ENCODE measurements around the gene RNU1-2.
A peak's percentile ranks its signal among the peaks of the same experiment; 100 is the strongest.
"Not testable (repeated sequence)": the region's sequence is repeated elsewhere in the genome, so short reads cannot be mapped to it uniquely, and the experiment has no call there.

The RNU1-2 gene

DNA sequence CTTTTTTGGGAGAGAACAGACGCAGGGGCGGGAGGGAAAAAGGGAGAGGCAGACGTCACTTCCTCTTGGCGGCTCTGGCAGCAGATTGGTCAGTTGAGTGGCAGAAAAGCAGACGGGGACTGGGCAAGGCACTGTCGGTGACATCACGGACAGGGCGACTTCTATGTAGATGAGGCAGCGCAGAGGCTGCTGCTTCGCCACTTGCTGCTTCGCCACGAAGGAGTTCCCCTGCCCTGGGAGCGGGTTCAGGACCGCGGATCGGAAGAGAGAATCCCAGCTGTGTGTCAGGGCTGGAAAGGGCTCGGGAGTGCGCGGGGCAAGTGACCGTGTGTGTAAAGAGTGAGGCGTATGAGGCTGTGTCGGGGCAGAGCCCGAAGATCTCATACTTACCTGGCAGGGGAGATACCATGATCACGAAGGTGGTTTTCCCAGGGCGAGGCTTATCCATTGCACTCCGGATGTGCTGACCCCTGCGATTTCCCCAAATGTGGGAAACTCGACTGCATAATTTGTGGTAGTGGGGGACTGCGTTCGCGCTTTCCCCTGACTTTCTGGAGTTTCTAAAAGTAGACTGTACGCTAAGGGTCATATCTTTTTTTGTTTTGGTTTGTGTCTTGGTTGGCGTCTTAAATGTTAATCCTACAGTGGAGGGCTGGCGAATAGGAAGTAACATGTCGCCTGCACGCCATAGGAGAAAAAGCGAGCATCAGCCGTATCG is at the start of gene RNU1-2:
Gene RNU1-2, plus strand, starts transcription at position 383 of the 718 bp plus-strand sequence.
- peak; percentile 99 for DNase-seq (ENCODE audit: low spot score)

DNA sequence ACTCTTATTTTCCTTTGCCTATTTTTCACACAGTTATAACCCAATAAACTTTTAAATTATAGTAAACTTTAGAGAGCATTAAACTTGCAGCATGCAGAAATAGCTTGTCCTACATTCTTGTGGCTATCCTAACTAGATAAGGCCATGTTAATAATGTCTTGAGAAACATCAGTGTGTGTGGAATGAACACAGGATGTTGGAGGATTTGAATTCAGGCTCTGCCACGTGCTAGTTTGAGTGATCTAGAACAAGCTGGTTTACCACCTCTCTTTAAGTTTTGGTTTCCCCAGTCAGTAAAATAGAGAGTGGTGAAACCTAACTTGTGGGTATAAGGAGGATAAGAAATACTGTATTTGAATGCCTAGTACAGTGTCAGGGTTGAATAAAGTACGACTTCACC is 39.6 kb upstream of the RNU1-2 start:
- not testable (repeated sequence) for DNase-seq (ENCODE audit: low spot score)

- DNase-seq (ENCODE audit: low spot score) = not testable (repeated sequence)
Observed at GRCh38 chr1:16859167-16860041, 36.4 kb upstream of the RNU1-2 start.

DNA sequence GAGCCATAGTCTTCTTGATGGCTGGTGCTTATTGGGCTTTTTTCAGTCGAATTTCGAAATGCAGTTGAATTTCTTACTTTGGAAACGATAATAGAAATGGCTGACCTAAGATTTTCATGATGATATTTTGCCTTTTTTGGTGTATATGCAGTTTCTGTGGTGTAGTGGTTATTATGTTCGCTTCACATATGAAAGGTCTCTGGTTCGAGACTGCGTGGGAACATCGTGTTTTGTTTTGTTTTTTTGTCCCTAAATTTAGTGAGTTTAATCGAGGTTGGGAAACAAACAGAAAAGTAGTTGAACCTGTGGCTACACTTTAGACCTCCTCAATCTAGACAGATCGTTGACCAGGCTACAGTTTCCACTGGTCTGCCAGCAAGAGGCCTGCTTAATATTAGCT is 35.7 kb upstream of the RNU1-2 start:
- not testable (repeated sequence) for DNase-seq (ENCODE audit: low spot score)

GRCh38 chr1:16861832-16862245 is 33.9 kb upstream of the RNU1-2 start:
- not testable (repeated sequence) for DNase-seq (ENCODE audit: low spot score)

GRCh38 chr1:16862415-16862814 is 33.4 kb upstream of the RNU1-2 start:
- not testable (repeated sequence) for DNase-seq (ENCODE audit: low spot score)

- not testable (repeated sequence) for DNase-seq (ENCODE audit: low spot score)
Observed at GRCh38 chr1:16863024-16863423, 32.8 kb upstream of the RNU1-2 start.

DNA sequence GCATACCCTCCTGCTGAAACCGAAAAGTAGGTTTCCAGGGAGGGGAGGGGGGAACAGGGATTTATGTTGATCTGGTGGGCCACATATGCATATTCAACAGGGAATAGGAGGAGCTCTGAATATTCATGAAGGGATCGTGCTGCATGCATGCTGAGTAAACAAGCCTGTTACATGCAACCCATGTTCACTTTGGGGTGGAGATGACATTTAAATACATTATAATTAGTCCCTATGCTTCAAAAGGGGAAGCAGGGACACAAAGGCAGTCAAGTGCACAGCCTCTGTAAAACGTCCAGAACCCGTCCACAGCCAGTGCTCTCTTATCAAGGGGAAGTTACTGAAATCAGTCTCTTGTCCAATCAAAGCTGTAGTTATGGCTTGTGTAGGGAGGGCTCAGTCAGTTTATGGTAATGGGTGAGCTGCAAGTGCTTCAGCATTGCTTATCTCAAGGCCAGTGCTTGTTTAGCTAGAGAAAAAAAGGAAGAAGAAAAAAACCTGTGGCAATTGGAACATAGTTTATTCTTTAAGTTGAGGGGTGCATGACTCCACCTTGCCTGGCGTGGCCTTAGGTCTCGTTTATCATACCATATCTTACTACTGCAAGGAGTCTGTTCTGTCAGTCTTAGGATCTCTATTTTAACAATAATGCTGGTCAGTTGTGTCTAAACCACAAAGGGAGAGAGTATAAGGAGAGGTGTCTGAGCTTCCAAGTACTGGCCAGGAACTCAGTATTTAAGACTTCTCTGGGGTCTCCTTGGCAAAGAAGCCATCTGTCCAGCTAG is 28.7 kb upstream of the RNU1-2 start:
- not testable (repeated sequence) for DNase-seq (ENCODE audit: low spot score)

DNA sequence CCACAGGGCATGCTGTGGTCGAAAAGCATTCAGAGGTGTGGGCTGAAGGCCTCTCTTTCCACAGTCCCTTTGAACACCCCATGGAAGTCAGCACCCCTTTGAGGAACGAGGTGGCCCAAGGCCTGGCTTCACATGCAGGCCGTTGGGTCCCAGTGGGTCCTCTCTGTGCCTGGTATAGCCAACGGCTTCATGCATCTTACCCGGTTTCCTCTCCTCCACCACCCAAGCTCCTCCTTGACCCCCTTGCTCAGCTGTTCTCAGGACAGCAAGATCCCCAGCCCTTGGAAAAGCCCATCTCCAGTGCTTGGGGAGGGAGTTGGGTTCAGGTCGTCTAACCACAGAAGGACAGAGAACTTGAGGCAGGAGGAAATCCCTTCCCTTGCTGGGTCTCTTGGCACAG is 27.0 kb upstream of the RNU1-2 start:
- not testable (repeated sequence) for DNase-seq (ENCODE audit: low spot score)

DNA sequence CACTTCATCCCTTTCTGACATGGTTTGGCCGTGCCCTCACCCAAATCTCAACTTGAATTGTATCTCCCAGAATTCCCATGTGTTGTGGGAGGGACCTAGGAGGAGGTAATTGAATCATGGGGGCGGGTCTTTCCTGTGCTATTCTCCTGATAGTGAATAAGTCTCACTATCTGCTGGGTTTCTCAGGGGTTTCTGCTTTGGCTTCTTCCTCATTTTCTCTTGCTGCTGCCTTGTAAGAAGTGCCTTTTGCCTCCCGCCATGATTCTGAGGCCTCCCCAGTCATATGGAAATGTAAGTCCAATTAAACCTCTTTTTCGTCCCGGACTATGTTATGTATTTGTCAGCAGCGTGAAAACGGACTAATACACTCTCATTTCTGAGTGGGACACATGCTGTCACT is 25.8 kb upstream of the RNU1-2 start:
- not testable (repeated sequence) for DNase-seq (ENCODE audit: low spot score)

- not testable (repeated sequence) for DNase-seq (ENCODE audit: low spot score)
Observed at GRCh38 chr1:16871171-16871570, 24.6 kb upstream of the RNU1-2 start.

DNA sequence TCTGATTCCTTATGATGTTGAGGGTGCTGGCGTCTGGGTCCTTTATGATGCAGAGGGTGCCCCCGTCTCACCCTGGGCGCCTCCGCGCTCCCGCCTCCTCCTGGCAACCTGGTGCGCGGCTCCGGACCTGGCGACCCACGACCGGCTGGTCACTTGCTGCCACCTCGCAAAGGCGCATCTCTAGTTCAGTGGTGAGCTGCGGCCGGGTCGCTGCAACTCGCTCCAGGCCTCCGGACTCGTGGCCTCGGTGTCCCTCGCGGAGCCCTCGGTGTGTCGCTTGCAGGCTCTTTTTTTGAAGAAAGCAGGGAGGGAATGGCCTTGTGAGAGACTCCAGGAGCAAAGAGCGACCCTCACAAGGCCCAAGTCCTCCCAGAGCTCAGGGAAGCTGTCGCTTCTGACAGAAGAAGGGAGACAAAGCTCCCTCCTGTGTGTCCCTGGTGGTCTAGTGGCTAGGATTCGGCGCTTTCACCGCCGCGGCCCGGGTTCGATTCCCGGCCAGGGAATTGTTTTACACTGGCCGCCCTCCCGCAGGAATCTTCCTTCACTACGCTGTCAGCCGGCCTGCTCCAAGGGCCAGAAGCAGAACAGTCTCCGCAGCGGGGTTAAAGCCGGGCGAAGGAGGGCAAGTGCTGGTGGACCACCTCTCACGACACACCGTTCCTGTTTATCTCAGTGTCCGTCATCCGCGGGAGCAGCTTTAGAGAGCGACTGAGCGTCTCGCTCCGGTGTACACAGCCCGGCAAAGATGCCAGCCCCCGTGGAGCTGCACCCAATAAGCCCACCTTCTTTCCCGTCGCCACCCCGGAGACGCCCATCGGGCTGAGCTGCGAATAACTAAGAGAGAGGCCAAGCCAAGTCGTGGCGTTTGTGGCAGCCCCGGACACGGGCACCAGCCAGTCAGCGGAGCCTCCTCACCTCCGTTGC is 23.4 kb upstream of the RNU1-2 start:
- peak; percentile 82 for DNase-seq (ENCODE audit: low spot score)

- not testable (repeated sequence) for DNase-seq (ENCODE audit: low spot score)
Observed at GRCh38 chr1:16873076-16873879, 22.5 kb upstream of the RNU1-2 start.

- not testable (repeated sequence) for DNase-seq (ENCODE audit: low spot score)
Observed at GRCh38 chr1:16874968-16875765, 20.6 kb upstream of the RNU1-2 start.

DNA sequence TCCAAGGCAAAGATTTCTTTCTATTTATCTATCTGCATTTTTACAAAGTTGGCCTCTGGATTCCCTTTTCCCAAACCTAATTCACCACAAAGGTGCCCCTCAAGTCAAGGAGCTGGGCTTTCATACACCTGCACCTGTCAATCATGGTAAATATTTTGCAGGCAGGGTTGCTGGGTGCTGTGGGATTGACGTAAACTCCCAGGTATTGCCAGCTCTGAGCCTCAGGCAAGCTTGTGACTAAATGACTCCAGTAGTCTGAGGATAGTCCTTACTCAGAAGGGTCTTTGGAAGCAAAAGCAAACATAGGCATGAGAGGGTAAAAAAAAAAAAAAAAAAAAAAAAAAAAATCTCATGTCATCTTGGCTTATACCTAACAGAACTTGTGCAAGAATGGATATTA is 14.0 kb upstream of the RNU1-2 start:
- DNase-seq (ENCODE audit: low spot score) = not testable (repeated sequence)

DNA sequence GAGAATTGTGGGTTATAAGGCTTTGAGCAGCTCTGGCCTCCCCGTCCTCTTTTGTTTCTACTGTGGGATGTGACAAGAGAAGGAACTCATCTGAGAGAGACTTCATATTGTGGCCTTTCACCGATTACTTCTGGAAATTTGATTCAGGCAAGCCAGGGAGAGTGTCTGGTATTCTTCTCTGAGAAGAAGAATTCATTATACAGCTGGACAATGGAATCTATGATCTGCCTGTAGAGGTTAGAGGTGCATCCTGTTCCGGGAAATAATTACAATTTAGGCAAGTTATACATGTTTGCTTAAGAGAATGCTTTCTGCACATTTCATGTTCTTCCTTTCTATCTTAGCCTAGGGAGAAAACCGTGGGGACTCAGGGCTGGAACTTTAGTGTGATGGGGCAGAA is 12.8 kb upstream of the RNU1-2 start:
- DNase-seq (ENCODE audit: low spot score) = peak; percentile 1

GRCh38 chr1:16884487-16884886 is 11.3 kb upstream of the RNU1-2 start:
- not testable (repeated sequence) for DNase-seq (ENCODE audit: low spot score)

GRCh38 chr1:16886860-16887605 is 8.7 kb upstream of the RNU1-2 start:
- DNase-seq (ENCODE audit: low spot score) = peak; percentile 1
